GM10266 (cell line): Measurements from ENCODE around the gene ILRUN.
"Not testable (repeated sequence)": the region's sequence is repeated elsewhere in the genome, so short reads cannot be mapped to it uniquely, and the experiment has no call there.

Experiments
- DNase-seq: peaks from one replicate; pipeline ENCODE4 v3.0.0; 2012; ENCODE audit errors: extremely low spot score
- CTCF ChIP-seq: IDR thresholded peaks from 2 replicates; pipeline ENCODE4 v1.5.1; 2012; ENCODE audit warnings: mild to moderate bottlenecking, low read depth; ENCODE audit not compliant: control insufficient read depth, insufficient read depth; ENCODE audit errors: missing control alignments

ILRUN gene

GRCh38 chr6:34671367-34671766 lies 25.2 kb downstream of the ILRUN start:
- no peak for DNase-seq

DNA sequence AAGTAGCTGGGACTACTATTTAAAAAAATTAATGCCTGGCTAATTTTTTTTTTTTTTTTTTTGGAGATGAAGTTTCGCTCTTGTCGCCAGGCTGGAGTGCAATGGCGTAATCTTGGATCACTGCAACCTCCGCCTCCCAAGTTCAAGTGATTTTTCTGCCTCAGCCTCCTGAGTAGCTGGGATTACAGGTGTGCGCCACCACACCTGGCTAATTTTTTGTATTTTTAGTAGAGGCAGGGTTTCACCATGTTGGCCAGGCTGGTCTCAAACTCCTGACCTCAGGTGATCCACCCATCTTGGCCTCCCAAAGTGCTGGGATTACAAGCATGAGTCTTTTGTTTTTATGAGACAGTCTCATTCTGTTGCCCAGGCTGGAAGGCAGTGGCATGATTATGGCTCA lies 27.8 kb downstream of the ILRUN start:
- DNase-seq, result not testable (repeated sequence)

More at GRCh38 chr6:34671367-34671766, 25.2 kb downstream of the ILRUN start:
- TF ChIP-seq CTCF, result no peak

GRCh38 chr6:34667481-34668238 lies 28.9 kb downstream of the ILRUN start:
- TF ChIP-seq CTCF, result no peak

GRCh38 chr6:34665019-34665418 lies 31.5 kb downstream of the ILRUN start:
- DNase-seq, result no peak
- no peak for TF ChIP-seq CTCF

More at GRCh38 chr6:34667481-34668238, 28.9 kb downstream of the ILRUN start:
- no peak for DNase-seq

- no peak for TF ChIP-seq CTCF
- no peak for DNase-seq
These were observed 32.2 kb downstream of the ILRUN start for GRCh38 chr6:34664256-34664971.

DNA sequence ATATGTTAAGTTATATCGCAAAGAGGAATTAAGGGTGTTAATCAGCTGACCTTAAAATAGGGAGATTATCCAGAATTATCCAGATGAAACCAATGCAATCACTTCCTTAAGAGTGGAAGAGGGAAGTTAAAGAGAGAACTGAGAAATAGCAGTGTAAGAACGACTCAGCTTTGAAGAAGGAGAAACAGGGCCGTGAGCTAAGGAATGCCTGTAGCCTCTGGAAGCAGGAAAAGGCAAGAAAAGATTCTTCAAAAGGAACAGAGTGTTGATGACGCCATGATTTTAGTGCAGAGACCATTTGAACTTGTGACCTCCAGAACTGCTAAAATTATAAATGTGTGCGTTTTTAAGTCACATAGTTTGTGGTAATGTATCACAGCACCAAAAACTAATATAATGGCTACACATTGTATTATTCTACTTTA lies 32.7 kb downstream of the ILRUN start:
- DNase-seq, result no peak
- TF ChIP-seq CTCF, result no peak

DNA sequence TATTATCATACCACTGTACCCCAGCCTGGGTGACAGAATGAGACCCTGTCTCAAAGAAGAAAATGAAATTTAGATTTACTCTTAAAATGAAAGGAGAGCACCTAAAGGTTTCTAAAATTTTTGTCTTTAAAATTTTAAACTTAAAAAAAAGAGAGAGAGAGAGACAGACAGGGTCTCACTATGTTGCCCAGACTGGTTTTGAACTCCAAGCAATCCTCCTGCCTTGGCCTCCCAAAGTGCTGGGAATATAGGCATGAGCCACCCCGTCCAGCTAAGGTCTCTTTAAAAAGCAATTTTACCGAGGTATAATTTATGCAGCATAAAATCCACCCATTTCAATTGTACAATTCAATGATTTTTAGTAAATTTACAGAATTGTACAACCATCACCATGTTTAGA lies 33.2 kb downstream of the ILRUN start:
- no peak for DNase-seq
- no peak for TF ChIP-seq CTCF
